Neutrophil (primary cell): ENCODE data around the gene RSPRY1.
A peak's percentile ranks its signal among the peaks of the same experiment; 100 is the strongest.

Experiments
- H3K27ac ChIP-seq: fragments of 200-600 bp; sonication (generic); 2 replicates; pipeline ENCODE4 v1.5.1; 2016; ENCODE audit warnings: mild to moderate bottlenecking, moderate library complexity
- H3K27me3 ChIP-seq: fragments of 200-600 bp; sonication (generic); 2 replicates; pipeline ENCODE4 v1.6.0; 2016; ENCODE audit warnings: mild to moderate bottlenecking
- H3K36me3 ChIP-seq: fragments of 200-600 bp; sonication (generic); 2 replicates; pipeline ENCODE4 v1.5.1; 2017
- H3K4me1 ChIP-seq, 2 experiments: fragments of 200-600 bp in 1 of 2; sonication (generic) in 1 of 2; 1 replicate in 1 of 2; 2 replicates in 1 of 2; pipeline versions ENCODE4 v1.5.1 to v1.6.1; 2013 to 2016; ENCODE audit warnings: low read depth in 1 of 2, low read length in 1 of 2, mild to moderate bottlenecking in 1 of 2, moderate library complexity in 1 of 2; ENCODE audit not compliant: control insufficient read depth in 1 of 2, insufficient read depth in 1 of 2
- H3K4me3 ChIP-seq, 2 experiments: fragments of 200-600 bp in 1 of 2; sonication (generic) in 1 of 2; 1 replicate in 1 of 2; 2 replicates in 1 of 2; pipeline ENCODE4 v1.5.1; 2013 to 2016; ENCODE audit warnings: low read depth in 1 of 2, low read length in 1 of 2, mild to moderate bottlenecking in 1 of 2, moderate library complexity in 1 of 2
- H3K9me3 ChIP-seq: fragments of 200-600 bp; sonication (generic); 2 replicates; pipeline ENCODE4 v1.5.1; 2016
- TF ChIP-seq, protein P1 (sequence below): fragments of 200-600 bp; sonication (generic); IDR thresholded peaks from 2 replicates; pipeline ENCODE4 v1.5.1; 2016; ENCODE audit warnings: antibody characterized with exemption

Gene RSPRY1

GRCh38 chr16:57150682-57151330 is 35.3 kb upstream of the RSPRY1 start:
- Histone ChIP-seq H3K4me1 (peaks cover 41 to 58% of the 10 kb centered on the region in 2 experiments), H3K27ac (peak overlapping the region; percentile 0), H3K9me3 (no peaks in the 10 kb centered on the region), H3K4me3 (no peak overlapping the region), H3K36me3 (peaks cover 41% of the 10 kb centered on the region), H3K27me3 (no peaks in the 10 kb centered on the region)
- TF ChIP-seq, protein P1, sequence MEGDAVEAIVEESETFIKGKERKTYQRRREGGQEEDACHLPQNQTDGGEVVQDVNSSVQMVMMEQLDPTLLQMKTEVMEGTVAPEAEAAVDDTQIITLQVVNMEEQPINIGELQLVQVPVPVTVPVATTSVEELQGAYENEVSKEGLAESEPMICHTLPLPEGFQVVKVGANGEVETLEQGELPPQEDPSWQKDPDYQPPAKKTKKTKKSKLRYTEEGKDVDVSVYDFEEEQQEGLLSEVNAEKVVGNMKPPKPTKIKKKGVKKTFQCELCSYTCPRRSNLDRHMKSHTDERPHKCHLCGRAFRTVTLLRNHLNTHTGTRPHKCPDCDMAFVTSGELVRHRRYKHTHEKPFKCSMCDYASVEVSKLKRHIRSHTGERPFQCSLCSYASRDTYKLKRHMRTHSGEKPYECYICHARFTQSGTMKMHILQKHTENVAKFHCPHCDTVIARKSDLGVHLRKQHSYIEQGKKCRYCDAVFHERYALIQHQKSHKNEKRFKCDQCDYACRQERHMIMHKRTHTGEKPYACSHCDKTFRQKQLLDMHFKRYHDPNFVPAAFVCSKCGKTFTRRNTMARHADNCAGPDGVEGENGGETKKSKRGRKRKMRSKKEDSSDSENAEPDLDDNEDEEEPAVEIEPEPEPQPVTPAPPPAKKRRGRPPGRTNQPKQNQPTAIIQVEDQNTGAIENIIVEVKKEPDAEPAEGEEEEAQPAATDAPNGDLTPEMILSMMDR, result no peak

DNA sequence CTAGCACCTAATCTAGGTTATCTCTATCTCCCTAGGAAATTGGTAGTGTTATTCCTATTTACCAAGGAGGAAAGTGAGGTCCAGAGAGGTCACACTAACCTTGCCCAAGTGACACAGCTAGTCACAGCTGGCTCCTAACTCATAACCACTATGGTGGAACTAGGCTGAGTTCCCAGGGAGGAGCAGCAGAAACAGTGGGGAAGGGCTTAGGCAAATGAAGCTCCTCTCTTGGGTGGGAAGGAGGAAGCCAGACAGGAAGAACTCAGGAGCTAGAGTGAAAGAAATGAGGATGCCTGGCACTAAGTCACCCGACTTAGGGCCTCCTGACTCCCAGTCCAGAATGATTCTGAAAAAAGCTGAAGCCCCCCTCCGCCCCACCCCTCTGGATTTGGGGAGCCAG is 34.8 kb upstream of the RSPRY1 start:
- H3K4me1 ChIP-seq, result peaks cover 41 to 58% of the 10 kb centered on the region in 2 experiments
- H3K4me3 ChIP-seq, result no peak overlapping the region
- TF ChIP-seq, protein P1, result no peak
- peak overlapping the region; percentile 0 for H3K27ac ChIP-seq
- H3K9me3 ChIP-seq, result no peaks in the 10 kb centered on the region
- no peaks in the 10 kb centered on the region for H3K27me3 ChIP-seq
- peaks cover 41% of the 10 kb centered on the region for H3K36me3 ChIP-seq

- Histone ChIP-seq H3K27ac (peak overlapping the region; percentile 53), H3K4me3 (no peak overlapping the region), H3K36me3 (peaks cover 41% of the 10 kb centered on the region), H3K4me1 (peaks cover 41 to 58% of the 10 kb centered on the region in 2 experiments), H3K27me3 (no peaks in the 10 kb centered on the region), H3K9me3 (no peaks in the 10 kb centered on the region)
- TF ChIP-seq, protein P1, result no peak
Measured at GRCh38 chr16:57152096-57153093, 33.7 kb upstream of the RSPRY1 start.

- Histone ChIP-seq H3K36me3 (peaks cover 48% of the 10 kb centered on the region), H3K27ac (peak overlapping the region; percentile 4), H3K4me1 (peaks cover 48 to 58% of the 10 kb centered on the region in 2 experiments), H3K4me3 (no peak overlapping the region), H3K9me3 (no peaks in the 10 kb centered on the region), H3K27me3 (no peaks in the 10 kb centered on the region)
- TF ChIP-seq, protein P1, result no peak
Measured at GRCh38 chr16:57153841-57154240, 32.3 kb upstream of the RSPRY1 start.

DNA sequence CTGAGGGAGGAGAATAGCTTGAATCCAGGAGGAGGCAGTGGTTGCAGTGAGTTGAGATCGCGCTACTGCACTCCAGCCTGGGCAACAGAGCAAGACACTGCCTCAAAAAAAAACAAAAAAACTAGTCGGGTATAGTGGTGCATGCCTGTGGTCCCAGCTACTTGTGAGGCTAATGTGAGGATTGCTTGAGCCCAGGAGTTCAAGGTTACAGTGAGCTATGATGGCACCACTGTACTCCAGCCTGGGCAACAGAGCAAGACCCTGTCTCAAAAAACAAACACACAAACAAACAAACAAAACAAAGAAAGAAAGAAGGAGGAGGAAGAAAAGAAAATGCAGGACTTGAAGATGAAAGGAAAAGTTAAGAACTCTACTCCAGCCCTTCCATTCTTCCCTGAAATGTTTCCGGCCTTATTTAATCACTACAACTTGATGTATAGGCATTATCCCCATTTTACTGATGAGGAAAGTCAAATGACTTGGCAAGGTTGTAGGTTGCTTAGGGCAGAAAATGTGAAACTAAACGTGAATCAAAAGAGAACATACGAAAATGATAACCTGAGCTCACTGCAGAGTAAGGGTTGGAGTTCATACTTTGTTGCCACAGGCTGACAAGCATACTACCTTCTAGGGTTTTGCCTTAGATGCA is 30.3 kb upstream of the RSPRY1 start:
- H3K9me3 ChIP-seq, result no peaks in the 10 kb centered on the region
- H3K36me3 ChIP-seq, result peaks cover 31% of the 10 kb centered on the region
- TF ChIP-seq, protein P1, result no peak
- no peaks in the 10 kb centered on the region for H3K27me3 ChIP-seq
- H3K27ac ChIP-seq, result peak overlapping the region; percentile 71
- H3K4me3 ChIP-seq, result peak overlapping the region in 1 of 2 experiments; percentile 16
- H3K4me1 ChIP-seq, result peaks cover 63 to 73% of the 10 kb centered on the region in 2 experiments
